Purkinje cell (primary cell): ENCODE data around the gene TAS2R16. TPM values are rescaled to one million over a fixed set of nuclear protein-coding genes. Genes with fewer than 3 reads are reported as not detected.

Source experiments
- polyA plus RNA-seq: library from polyadenylated mRNA; unstranded; fragments of >200 nt; fragmentation: Nextera tagmentation; gene quantifications from 2 replicates; pipeline ENCODE4 v1.2.1, GENCODE V29; 2014

TAS2R16 gene, protein sequence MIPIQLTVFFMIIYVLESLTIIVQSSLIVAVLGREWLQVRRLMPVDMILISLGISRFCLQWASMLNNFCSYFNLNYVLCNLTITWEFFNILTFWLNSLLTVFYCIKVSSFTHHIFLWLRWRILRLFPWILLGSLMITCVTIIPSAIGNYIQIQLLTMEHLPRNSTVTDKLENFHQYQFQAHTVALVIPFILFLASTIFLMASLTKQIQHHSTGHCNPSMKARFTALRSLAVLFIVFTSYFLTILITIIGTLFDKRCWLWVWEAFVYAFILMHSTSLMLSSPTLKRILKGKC
- not detected in 2 replicates for polyA plus RNA-seq

DNA sequence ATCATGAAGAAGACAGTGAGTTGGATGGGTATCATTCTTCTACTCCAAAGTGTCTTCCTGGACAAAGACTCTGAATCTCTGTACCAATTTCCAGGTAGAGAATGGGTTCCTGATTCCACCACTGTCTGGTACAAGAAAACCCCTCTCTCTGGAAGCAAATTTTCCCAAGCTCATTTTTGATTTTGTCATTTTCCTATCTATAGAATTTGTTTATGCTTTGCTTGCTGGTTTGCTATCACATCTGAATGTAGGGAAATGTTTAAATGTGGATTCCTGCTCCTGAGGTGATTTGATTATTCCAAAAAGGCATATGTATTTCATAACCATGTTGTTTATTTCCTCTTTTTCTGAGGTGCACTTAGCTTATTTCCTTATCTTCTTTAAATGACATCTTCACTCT lies at the start of gene TAS2R16:
Gene TAS2R16 (minus strand): TSS at position 101 of the 400 bp plus-strand sequence. CDS start 66 bp downstream, at position 35.

Other genes starting within 250 kb of the TAS2R16 start
- gene CADPS2, start 109.2 kb downstream of the TAS2R16 start, polyA plus RNA-seq = 17.2 and 23.2 TPM in 2 replicates
- gene SLC13A1, start 204.3 kb upstream of the TAS2R16 start, polyA plus RNA-seq = not detected in 2 replicates